IPS-18a (cell line): ENCODE results near the gene CHD5.

Experiments
- H3K27ac ChIP-seq: one replicate; pipeline ENCODE4 v1.5.1; 2013; ENCODE audit warnings: low read length
- H3K27me3 ChIP-seq: one replicate; pipeline ENCODE4 v1.6.1; 2013; ENCODE audit warnings: mild to moderate bottlenecking, low read length; ENCODE audit not compliant: control insufficient read depth, insufficient read depth
- H3K36me3 ChIP-seq: one replicate; pipeline ENCODE4 v1.6.1; 2013; ENCODE audit warnings: low read depth, low read length; ENCODE audit not compliant: control insufficient read depth
- H3K4me1 ChIP-seq: one replicate; pipeline ENCODE4 v1.6.1; 2013; ENCODE audit warnings: low read depth, low read length; ENCODE audit not compliant: control insufficient read depth
- H3K4me3 ChIP-seq: one replicate; pipeline ENCODE4 v1.5.1; 2013; ENCODE audit warnings: low read length
- H3K9ac ChIP-seq: one replicate; pipeline ENCODE4 v1.6.1; 2013; ENCODE audit warnings: mild to moderate bottlenecking, low read length, moderate library complexity
- H3K9me3 ChIP-seq: one replicate; pipeline ENCODE4 v1.6.1; 2013; ENCODE audit warnings: low read depth, low read length; ENCODE audit not compliant: control insufficient read depth

CHD5 gene

GRCh38 chr1:6059866-6060265 is 120.3 kb downstream of the CHD5 start:
- H3K9me3 ChIP-seq = no peaks in the 10 kb centered on the region
- H3K4me1 ChIP-seq = no peaks in the 10 kb centered on the region
- H3K27ac ChIP-seq = no peak overlapping the region
- no peak overlapping the region for H3K4me3 ChIP-seq
- no peaks in the 10 kb centered on the region for H3K27me3 ChIP-seq
- no peak overlapping the region for H3K9ac ChIP-seq
- no peaks in the 10 kb centered on the region for H3K36me3 ChIP-seq

GRCh38 chr1:6057170-6057845 is 122.8 kb downstream of the CHD5 start:
- Histone ChIP-seq H3K27me3 (no peaks in the 10 kb centered on the region), H3K9me3 (no peaks in the 10 kb centered on the region), H3K9ac (no peak overlapping the region), H3K4me1 (peaks cover 4% of the 10 kb centered on the region), H3K27ac (no peak overlapping the region), H3K4me3 (no peak overlapping the region), H3K36me3 (no peaks in the 10 kb centered on the region)

- H3K9ac ChIP-seq = no peak overlapping the region
- no peaks in the 10 kb centered on the region for H3K9me3 ChIP-seq
- no peaks in the 10 kb centered on the region for H3K36me3 ChIP-seq
- H3K27me3 ChIP-seq = no peaks in the 10 kb centered on the region
- peaks cover 4% of the 10 kb centered on the region for H3K4me1 ChIP-seq
- no peak overlapping the region for H3K4me3 ChIP-seq
- no peak overlapping the region for H3K27ac ChIP-seq
Measured at GRCh38 chr1:6056572-6056948, 123.6 kb downstream of the CHD5 start.

GRCh38 chr1:6054596-6054995 is 125.5 kb downstream of the CHD5 start:
- no peak overlapping the region for H3K4me3 ChIP-seq
- no peaks in the 10 kb centered on the region for H3K27me3 ChIP-seq
- peaks cover 4% of the 10 kb centered on the region for H3K4me1 ChIP-seq
- no peak overlapping the region for H3K9ac ChIP-seq
- no peak overlapping the region for H3K27ac ChIP-seq
- H3K9me3 ChIP-seq = no peaks in the 10 kb centered on the region
- no peaks in the 10 kb centered on the region for H3K36me3 ChIP-seq

- no peaks in the 10 kb centered on the region for H3K27me3 ChIP-seq
- H3K9me3 ChIP-seq = no peaks in the 10 kb centered on the region
- no peaks in the 10 kb centered on the region for H3K36me3 ChIP-seq
- H3K27ac ChIP-seq = no peak overlapping the region
- no peak overlapping the region for H3K9ac ChIP-seq
- H3K4me1 ChIP-seq = peaks cover 4% of the 10 kb centered on the region
- no peak overlapping the region for H3K4me3 ChIP-seq
Measured at GRCh38 chr1:6053206-6053546, 126.9 kb downstream of the CHD5 start.

- Histone ChIP-seq H3K4me1 (peaks cover 4% of the 10 kb centered on the region), H3K36me3 (no peaks in the 10 kb centered on the region), H3K27me3 (no peaks in the 10 kb centered on the region), H3K9ac (no peak overlapping the region), H3K4me3 (peak overlapping the region; percentile 46), H3K9me3 (no peaks in the 10 kb centered on the region), H3K27ac (no peak overlapping the region)
Measured at GRCh38 chr1:6052543-6053205, 127.4 kb downstream of the CHD5 start.
